CD14-positive monocyte (primary cell): ENCODE measurements around the gene ABI2. TPM values are rescaled to one million over a fixed set of nuclear protein-coding genes. Genes with fewer than 3 reads are reported as not detected.

Experiments used
- DNase-seq, 3 donors: peaks; one replicate each; pipeline ENCODE4 v3.0.0-alpha.2; 2011 to 2022
- H2AFZ ChIP-seq: 2 replicates; pipeline ENCODE4 v1.6.0; 2012; ENCODE audit warnings: mild to moderate bottlenecking, low read depth, low read length, inconsistent platforms; ENCODE audit not compliant: insufficient read depth, poor library complexity, severe bottlenecking
- H3K27ac ChIP-seq, 2 donors: 1 replicate in 1 of 2; 2 replicates in 1 of 2; pipeline ENCODE4 v1.5.1; 2012 to 2013; ENCODE audit warnings: low read length in 2 of 2, control low read depth in 1 of 2, inconsistent platforms in 1 of 2, low read depth in 1 of 2, mild to moderate bottlenecking in 1 of 2
- H3K27me3 ChIP-seq, 2 donors: one replicate each; pipeline versions ENCODE4 v1.6.0 to v1.6.1; 2011 to 2013; ENCODE audit warnings: low read length in 2 of 2; ENCODE audit not compliant: control insufficient read depth in 2 of 2, insufficient read depth in 2 of 2
- H3K36me3 ChIP-seq, 2 donors: replicated peaks in 1 of 2; 1 replicate in 1 of 2; 2 replicates in 1 of 2; pipeline versions ENCODE4 v1.5.1 to v1.6.1; 2012 to 2013; ENCODE audit warnings: low read length in 2 of 2, control low read depth in 1 of 2, inconsistent platforms in 1 of 2, mild to moderate bottlenecking in 1 of 2; ENCODE audit not compliant: insufficient read depth in 2 of 2, control insufficient read depth in 1 of 2
- H3K4me1 ChIP-seq, 2 donors: 1 replicate in 1 of 2; 2 replicates in 1 of 2; pipeline versions ENCODE4 v1.5.1 to v1.6.1; 2012 to 2013; ENCODE audit warnings: low read length in 2 of 2, control low read depth in 1 of 2, inconsistent platforms in 1 of 2, mild to moderate bottlenecking in 1 of 2, moderate library complexity in 1 of 2; ENCODE audit not compliant: insufficient read depth in 2 of 2, control insufficient read depth in 1 of 2
- H3K4me2 ChIP-seq: replicated peaks from 2 replicates; pipeline ENCODE3; 2012; ENCODE audit warnings: low read length, moderate library complexity, mild to moderate bottlenecking; ENCODE audit not compliant: poor library complexity, severe bottlenecking; ENCODE audit errors: extremely low read depth
- H3K4me3 ChIP-seq, 3 experiments: fragments of 200-600 bp in 1 of 3; sonication (generic) in 1 of 3; replicated peaks in 1 of 3; 1 replicate in 2 of 3; 2 replicates in 1 of 3; pipeline ENCODE4 v1.5.1; 2011 to 2013; ENCODE audit warnings: low read length in 3 of 3, mild to moderate bottlenecking in 3 of 3, control low read depth in 2 of 3, low read depth in 2 of 3, inconsistent platforms in 1 of 3, moderate library complexity in 1 of 3
- H3K79me2 ChIP-seq: 2 replicates; pipeline ENCODE4 v1.6.0; 2012; ENCODE audit warnings: mild to moderate bottlenecking, control low read depth, inconsistent platforms, low read length, moderate library complexity; ENCODE audit not compliant: insufficient read depth
- H3K9ac ChIP-seq: 2 replicates; pipeline ENCODE4 v1.6.0; 2017; ENCODE audit warnings: low read length, mild to moderate bottlenecking; ENCODE audit not compliant: insufficient read depth, poor library complexity, severe bottlenecking
- H3K9me3 ChIP-seq, 2 donors: replicated peaks in 1 of 2; 1 replicate in 1 of 2; 2 replicates in 1 of 2; pipeline versions ENCODE4 v1.5.1 to v1.6.1; 2012 to 2013; ENCODE audit warnings: low read length in 2 of 2, control low read depth in 1 of 2; ENCODE audit not compliant: control insufficient read depth in 1 of 2, insufficient read depth in 1 of 2
- H4K20me1 ChIP-seq: 2 replicates; pipeline ENCODE4 v1.6.0; 2012; ENCODE audit warnings: mild to moderate bottlenecking, low read length, control low read depth, moderate library complexity; ENCODE audit not compliant: insufficient read depth
- H3K27ac Mint-ChIP-seq, 7 donors: one replicate each; pipeline ENCODE4 v1.8.0; 2020; ENCODE audit warnings: mild to moderate bottlenecking in 7 of 7, mixed read lengths in 7 of 7, moderate library complexity in 6 of 7, inconsistent platforms in 2 of 7
- H3K27me3 Mint-ChIP-seq, 3 donors: one replicate each; pipeline ENCODE4 v1.8.0; 2021 to 2022; ENCODE audit warnings: low read depth in 3 of 3, mild to moderate bottlenecking in 3 of 3, mixed read lengths in 3 of 3, moderate library complexity in 3 of 3, inconsistent platforms in 1 of 3
- H3K36me3 Mint-ChIP-seq, 2 donors: one replicate each; pipeline ENCODE4 v1.8.0; 2020; ENCODE audit warnings: mixed read lengths in 2 of 2, inconsistent platforms in 1 of 2, mild to moderate bottlenecking in 1 of 2
- H3K4me1 Mint-ChIP-seq: one replicate; pipeline ENCODE4 v1.8.0; 2020; ENCODE audit warnings: mild to moderate bottlenecking, mixed read lengths
- H3K4me3 Mint-ChIP-seq, 2 donors: one replicate each; pipeline ENCODE4 v1.8.0; 2020; ENCODE audit warnings: mild to moderate bottlenecking in 2 of 2, mixed read lengths in 2 of 2, moderate library complexity in 1 of 2
- H3K9me3 Mint-ChIP-seq, 7 donors: one replicate each; pipeline ENCODE4 v1.8.0; 2020 to 2022; ENCODE audit warnings: mixed read lengths in 7 of 7, mild to moderate bottlenecking in 6 of 7, moderate library complexity in 6 of 7, inconsistent platforms in 2 of 7
- CTCF ChIP-seq: fragments of 200-600 bp; IDR thresholded peaks from one replicate; pipeline ENCODE4 v1.8.0; 2022; ENCODE audit warnings: antibody characterized with exemption, mild to moderate bottlenecking
- WGBS: methylation state at CpG from one replicate; pipeline ENCODE4 v1.1.5; 2013; ENCODE audit warnings: missing lambda C conversion rate; ENCODE audit not compliant: insufficient coverage; 5-methylcytosine and 5-hydroxymethylcytosine counted together
- intact Hi-C, 2 donors: fragments of 100-400 bp; cut with micrococcal nuclease; formaldehyde crosslinking; loops; one replicate each; pipeline versions ENCODE4 v1.15.0 to v1.15.1; 2023
- polyA plus RNA-seq, 3 donors: library from polyadenylated mRNA; depleted of rRNA in 1 of 3; unstranded in 2 of 3; stranded (reverse) in 1 of 3; fragments of 300-500 nt in 2 of 3; fragments of >200 nt in 1 of 3; fragmentation: Illumina TruSeq in 2 of 3; gene quantifications; 1 replicate in 2 of 3; 2 replicates in 1 of 3; pipeline ENCODE4 v1.2.3, GENCODE V29; 2012 to 2021

Gene ABI2
- polyA plus RNA-seq, 3 donors, result 6.1 to 9.2 (median 7.1) TPM

GRCh38 chr2:203360833-203361430 is 32.7 kb downstream of the ABI2 start:
- DNase-seq, result no peak
- Histone ChIP-seq H4K20me1 (no peaks in the 10 kb centered on the region), H3K27ac (no peak overlapping the region), H3K4me2 (no peak overlapping the region), H3K36me3 (no peaks in the 10 kb centered on the region), H3K4me1 (no peaks in the 10 kb centered on the region), H3K79me2 (no peaks in the 10 kb centered on the region), H3K9ac (no peak overlapping the region), H2AFZ (no peak overlapping the region), H3K4me3 (no peak overlapping the region), H3K27me3 (no peaks in the 10 kb centered on the region), H3K9me3 (no peaks in the 10 kb centered on the region)
- Mint-ChIP-seq H3K27ac (no peak overlapping the region), H3K27me3 (no peaks in the 10 kb centered on the region), H3K4me1 (peaks cover 2% of the 10 kb centered on the region), H3K4me3 (no peak overlapping the region), H3K36me3 (no peaks in the 10 kb centered on the region), H3K9me3 (peaks cover 0 to 4% (median 2%) of the 10 kb centered on the region in 7 donors)
- no peak for TF ChIP-seq CTCF
- intact Hi-C loops, result no loop called here
- 94% methylated on average over 3 of the region's 3 CpGs for WGBS

DNA sequence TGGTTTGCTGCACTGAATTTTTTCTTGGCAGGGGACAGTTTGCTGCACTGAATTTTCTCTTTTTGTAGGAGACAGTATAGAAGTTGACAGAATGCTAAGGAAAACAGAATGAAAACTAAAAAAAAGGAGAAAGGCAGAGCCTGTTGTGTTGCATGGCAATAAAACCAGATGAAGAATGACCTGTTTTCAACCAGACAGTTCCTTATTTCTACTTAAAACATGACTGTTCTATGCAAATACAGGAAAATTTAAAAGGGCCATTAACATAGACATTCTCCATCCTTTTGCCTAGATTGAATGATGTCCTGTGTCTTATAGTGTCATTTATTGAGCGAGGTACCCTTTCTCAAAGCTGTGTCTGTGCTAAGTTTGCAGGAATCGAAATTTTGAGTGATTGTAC is 33.3 kb downstream of the ABI2 start:
- no peaks in the 10 kb centered on the region for H3K79me2 ChIP-seq
- no peak for TF ChIP-seq CTCF

More for the DNA sequence above, 33.3 kb downstream of the ABI2 start:
- no peaks in the 10 kb centered on the region for H3K36me3 Mint-ChIP-seq
- peaks cover 0 to 4% (median 2%) of the 10 kb centered on the region in 7 donors for H3K9me3 Mint-ChIP-seq
- Histone ChIP-seq H4K20me1 (no peaks in the 10 kb centered on the region), H2AFZ (no peak overlapping the region), H3K9me3 (no peaks in the 10 kb centered on the region), H3K9ac (no peak overlapping the region), H3K4me1 (no peaks in the 10 kb centered on the region), H3K27me3 (no peaks in the 10 kb centered on the region), H3K4me2 (no peak overlapping the region), H3K36me3 (no peaks in the 10 kb centered on the region), H3K4me3 (no peak overlapping the region), H3K27ac (no peak overlapping the region)
- no peaks in the 10 kb centered on the region for H3K27me3 Mint-ChIP-seq
- no peak overlapping the region for H3K27ac Mint-ChIP-seq
- H3K4me1 Mint-ChIP-seq, result peaks cover 2% of the 10 kb centered on the region
- intact Hi-C loops, result no loop called here
- DNase-seq, result no peak
- no peak overlapping the region for H3K4me3 Mint-ChIP-seq
- WGBS, result no CpG with 5 or more reads among the region's 2 CpGs
